ENCODE results near the gene RFX4.

Gene RFX4

GRCh38 chr12:106741247-106741646 lies 158.4 kb downstream of the RFX4 start:
- H3K4me3 ChIP-seq (ENCODE audit: low read length): no peak overlapping the region
- no peak overlapping the region for H3K9ac ChIP-seq (ENCODE audit: low read length)
- TF ChIP-seq CTCF (IDR thresholded peaks at IDR 0.05; ENCODE audit: low read length) (no peak), EZH2phosphoT487 (IDR thresholded peaks at IDR 0.05; ENCODE audit: low read length) (no peak), EZH2 (optimal IDR thresholded peaks at IDR 0.05; ENCODE audit: low read depth, low read length) (no peak)
- H4K20me1 ChIP-seq (ENCODE audit: insufficient read depth, low read length): no peaks in the 10 kb centered on the region
- H3K27me3 ChIP-seq (replicated peaks; ENCODE audit: insufficient read depth, low read length): no peaks in the 10 kb centered on the region
- no peaks in the 10 kb centered on the region for H3K9me3 ChIP-seq (replicated peaks; ENCODE audit: insufficient read depth, low read length)
- H3K4me1 ChIP-seq (ENCODE audit: low read length): no peaks in the 10 kb centered on the region
- no peaks in the 10 kb centered on the region for H3F3A ChIP-seq (ENCODE audit: insufficient read depth, low read length)
- H3K36me3 ChIP-seq (replicated peaks; ENCODE audit: insufficient read depth, low read length): no peaks in the 10 kb centered on the region
- no peak overlapping the region for H3K4me2 ChIP-seq (ENCODE audit: low read depth, low read length)
- no peaks in the 10 kb centered on the region for H3K79me2 ChIP-seq (ENCODE audit: low read length)
- no peak overlapping the region for H2AFZ ChIP-seq (ENCODE audit: low read length)
- no peak for DNase-seq
- H3K9me2 ChIP-seq (replicated peaks; ENCODE audit: insufficient read depth, low read length): no peaks in the 10 kb centered on the region
- no peak overlapping the region for H3K27ac ChIP-seq (ENCODE audit: low read length)

- TF ChIP-seq EZH2phosphoT487 (IDR thresholded peaks at IDR 0.05; ENCODE audit: low read length) (no peak), EZH2 (optimal IDR thresholded peaks at IDR 0.05; ENCODE audit: low read depth, low read length) (no peak), CTCF (IDR thresholded peaks at IDR 0.05; ENCODE audit: low read length) (no peak)
- no peak overlapping the region for H3K27ac ChIP-seq (ENCODE audit: low read length)
- no peak overlapping the region for H3K9ac ChIP-seq (ENCODE audit: low read length)
- no peaks in the 10 kb centered on the region for H3K79me2 ChIP-seq (ENCODE audit: low read length)
- no peak overlapping the region for H3K4me2 ChIP-seq (ENCODE audit: low read depth, low read length)
- no peak for DNase-seq
- H3K4me1 ChIP-seq (ENCODE audit: low read length): no peaks in the 10 kb centered on the region
- H4K20me1 ChIP-seq (ENCODE audit: insufficient read depth, low read length): no peaks in the 10 kb centered on the region
- H3K9me3 ChIP-seq (replicated peaks; ENCODE audit: insufficient read depth, low read length): no peaks in the 10 kb centered on the region
- no peak overlapping the region for H2AFZ ChIP-seq (ENCODE audit: low read length)
- no peaks in the 10 kb centered on the region for H3K9me2 ChIP-seq (replicated peaks; ENCODE audit: insufficient read depth, low read length)
- no peak overlapping the region for H3K4me3 ChIP-seq (ENCODE audit: low read length)
- no peaks in the 10 kb centered on the region for H3K27me3 ChIP-seq (replicated peaks; ENCODE audit: insufficient read depth, low read length)
- no peaks in the 10 kb centered on the region for H3K36me3 ChIP-seq (replicated peaks; ENCODE audit: insufficient read depth, low read length)
- H3F3A ChIP-seq (ENCODE audit: insufficient read depth, low read length): no peaks in the 10 kb centered on the region
These were observed 160.6 kb downstream of the RFX4 start for GRCh38 chr12:106743270-106743988.

GRCh38 chr12:106744600-106744999 lies 161.8 kb downstream of the RFX4 start:
- Histone ChIP-seq H3K4me3 (ENCODE audit: low read length) (no peak overlapping the region), H3K27ac (ENCODE audit: low read length) (no peak overlapping the region), H3K79me2 (ENCODE audit: low read length) (no peaks in the 10 kb centered on the region), H3K9me2 (replicated peaks; ENCODE audit: insufficient read depth, low read length) (no peaks in the 10 kb centered on the region), H4K20me1 (ENCODE audit: insufficient read depth, low read length) (no peaks in the 10 kb centered on the region), H3K36me3 (replicated peaks; ENCODE audit: insufficient read depth, low read length) (no peaks in the 10 kb centered on the region), H2AFZ (ENCODE audit: low read length) (no peak overlapping the region), H3K9me3 (replicated peaks; ENCODE audit: insufficient read depth, low read length) (no peaks in the 10 kb centered on the region), H3K9ac (ENCODE audit: low read length) (no peak overlapping the region), H3K27me3 (replicated peaks; ENCODE audit: insufficient read depth, low read length) (no peaks in the 10 kb centered on the region), H3F3A (ENCODE audit: insufficient read depth, low read length) (no peaks in the 10 kb centered on the region), H3K4me2 (ENCODE audit: low read depth, low read length) (no peak overlapping the region), H3K4me1 (ENCODE audit: low read length) (no peaks in the 10 kb centered on the region)
- TF ChIP-seq EZH2phosphoT487 (IDR thresholded peaks at IDR 0.05; ENCODE audit: low read length): no peak
- no peak for TF ChIP-seq EZH2 (optimal IDR thresholded peaks at IDR 0.05; ENCODE audit: low read depth, low read length)
- TF ChIP-seq CTCF (IDR thresholded peaks at IDR 0.05; ENCODE audit: low read length): no peak
- DNase-seq: no peak

All from MM.1S (cell line).